ENCODE measurements around the gene CFD. TPM values are rescaled to one million over a fixed set of nuclear protein-coding genes. Genes with fewer than 3 reads are reported as not detected.

Gene CFD
- total RNA-seq, 1 experiment from 2014 or later, result 1.7 TPM

GRCh38 chr19:852136-853013, 7.1 kb upstream of the CFD start, which contains the start of gene ELANE:
ELANE (plus strand) TSS chr19:852303; CDS start chr19:852329, 26 bp downstream.
- no peak for ATAC-seq
- H3K4me1 Mint-ChIP-seq, result no peaks in the 10 kb centered on the region
- CTCF ChIA-PET, result no interaction called here
- no peaks in the 10 kb centered on the region for H3K9me3 Mint-ChIP-seq
- no peak within 1 kb of the TSS for H3K27ac Mint-ChIP-seq
- peak; percentile 10 for DNase-seq (ENCODE audit: low spot score)
- peaks cover under 1% of the 10 kb centered on the region; the same call in 1 of the 2 replicates for H3K27me3 Mint-ChIP-seq (ENCODE audit: low read depth)
- POLR2A ChIA-PET, result no interaction called here
- TF ChIP-seq GRHL2 (CRISPR knock-in tag; IDR thresholded peaks at IDR 0.05; ENCODE audit: insufficient replicate concordance, severe bottlenecking) (no peak), PRDM15 (CRISPR knock-in tag; IDR thresholded peaks at IDR 0.05) (no peak), RELA (CRISPR knock-in tag; IDR thresholded peaks at IDR 0.05; ENCODE audit: borderline replicate concordance) (no peak), ZNF281 (CRISPR knock-in tag; IDR thresholded peaks at IDR 0.05) (no peak)
- no peak within 1 kb of the TSS for H3K4me3 Mint-ChIP-seq
- no peaks in the 10 kb centered on the region for H3K36me3 Mint-ChIP-seq

GRCh38 chr19:853014-853585, 6.4 kb upstream of the CFD start:
- ATAC-seq (no peak), DNase-seq (ENCODE audit: low spot score) (peak; percentile 13)
- H3K4me1 Mint-ChIP-seq, result no peaks in the 10 kb centered on the region
- H3K9me3 Mint-ChIP-seq, result no peaks in the 10 kb centered on the region
- no peak overlapping the region for H3K4me3 Mint-ChIP-seq
- H3K27me3 Mint-ChIP-seq (ENCODE audit: low read depth), result peaks cover 7% of the 10 kb centered on the region
- POLR2A ChIA-PET, result no interaction called here
- CTCF ChIA-PET, result no interaction called here
- H3K36me3 Mint-ChIP-seq, result no peaks in the 10 kb centered on the region
- no peak overlapping the region for H3K27ac Mint-ChIP-seq
- TF ChIP-seq FOXJ3 (CRISPR knock-in tag; IDR thresholded peaks at IDR 0.05; ENCODE audit: borderline replicate concordance) (no peak), FOXK1 (CRISPR knock-in tag; IDR thresholded peaks at IDR 0.05) (no peak), NR2C2 (CRISPR knock-in tag; IDR thresholded peaks at IDR 0.05) (no peak), ZNF423 (CRISPR knock-in tag; IDR thresholded peaks at IDR 0.05) (no peak), ZNF671 (CRISPR knock-in tag; IDR thresholded peaks at IDR 0.05) (no peak), PRRX2 (CRISPR knock-in tag; IDR thresholded peaks at IDR 0.05) (no peak), ATF2 (CRISPR knock-in tag; IDR thresholded peaks at IDR 0.05; ENCODE audit: borderline replicate concordance, low read depth) (no peak), ZBTB43 (CRISPR knock-in tag; IDR thresholded peaks at IDR 0.05) (no peak), HMGXB4 (CRISPR knock-in tag; IDR thresholded peaks at IDR 0.05) (no peak), ZNF138 (CRISPR knock-in tag; conservative IDR thresholded peaks at IDR 0.05) (no peak), MYBL2 (CRISPR knock-in tag; IDR thresholded peaks at IDR 0.05) (no peak), ZNF425 (CRISPR knock-in tag; conservative IDR thresholded peaks at IDR 0.05) (no peak)

Data from WTC11 (cell line).